ENCODE measurements around the gene MRPL39. TPM values are rescaled to one million over a fixed set of nuclear protein-coding genes. Genes with fewer than 3 reads are reported as not detected.

MRPL39 gene
- total RNA-seq, 2 experiments from 2014 or later = 45.0 to 56.9 TPM

- H3K9me3 ChIP-seq (ENCODE audit: low read length) = no peaks in the 10 kb centered on the region
- no peak for DNase-seq (ENCODE audit: low spot score)
- H3K4me2 ChIP-seq (ENCODE audit: low read length) = no peak overlapping the region
- TF ChIP-seq CTCF (conservative IDR thresholded peaks at IDR 0.05; ENCODE audit: low read length) = no peak
- no peak for TF ChIP-seq EZH2phosphoT487 (IDR thresholded peaks at IDR 0.05; ENCODE audit: borderline replicate concordance, low read depth, low read length)
- H3K79me2 ChIP-seq (ENCODE audit: insufficient read depth, low read depth, low read length) = no peaks in the 10 kb centered on the region
- no peaks in the 10 kb centered on the region for H4K20me1 ChIP-seq (ENCODE audit: insufficient read depth, low read length)
- intact Hi-C loops (cut with micrococcal nuclease; ENCODE audit: unreplicated experiment) = no loop called here
- ChIA-PET POLR2A (no interaction called here), CTCF (ENCODE audit: unreplicated experiment) (no interaction called here)
- H3K4me1 ChIP-seq (ENCODE audit: insufficient read depth, low read length, poor library complexity, severe bottlenecking) = no peaks in the 10 kb centered on the region
- H2AFZ ChIP-seq (ENCODE audit: low read length) = no peak overlapping the region
- no peaks in the 10 kb centered on the region for H3K36me3 ChIP-seq (ENCODE audit: insufficient read depth, low read length)
- BruUV-seq (replicated peaks) = no TSS peak
- no peak overlapping the region for H3K27ac ChIP-seq (ENCODE audit: low read depth, low read length, poor library complexity, severe bottlenecking)
- H3K9me2 ChIP-seq (ENCODE audit: insufficient read depth, low read length) = no peaks in the 10 kb centered on the region
- H3K4me3 ChIP-seq (ENCODE audit: low read depth, low read length, poor library complexity, severe bottlenecking) = no peak overlapping the region
Measured at GRCh38 chr21:25615880-25616279, 8.6 kb upstream of the MRPL39 start.

- POLR2A ChIA-PET = interaction anchor here (0.7 to 1.1 kb wide), 2 partner anchors 22 to 64 kb away, joined by 3 to 5 read pairs; no protein-coding TSS in a partner anchor
- intact Hi-C loops (cut with micrococcal nuclease; ENCODE audit: unreplicated experiment) = no loop called here
- TF ChIP-seq CTCF (conservative IDR thresholded peaks at IDR 0.05; ENCODE audit: low read length) (no peak), EZH2phosphoT487 (IDR thresholded peaks at IDR 0.05; ENCODE audit: borderline replicate concordance, low read depth, low read length) (no peak)
Measured at GRCh38 chr21:25614441-25614840, 7.2 kb upstream of the MRPL39 start.

GRCh38 chr21:25608044-25608737, 910 bp upstream of the MRPL39 start:
- Histone ChIP-seq H3K4me3 (ENCODE audit: low read depth, low read length, poor library complexity, severe bottlenecking) (peak overlapping the region; percentile 82), H3K9me2 (ENCODE audit: insufficient read depth, low read length) (no peaks in the 10 kb centered on the region), H3K27ac (ENCODE audit: low read depth, low read length, poor library complexity, severe bottlenecking) (no peak overlapping the region), H4K20me1 (ENCODE audit: insufficient read depth, low read length) (no peaks in the 10 kb centered on the region), H3K4me1 (ENCODE audit: insufficient read depth, low read length, poor library complexity, severe bottlenecking) (peaks cover 22% of the 10 kb centered on the region), H2AFZ (ENCODE audit: low read length) (peak overlapping the region; percentile 97), H3K4me2 (ENCODE audit: low read length) (peak overlapping the region; percentile 89), H3K79me2 (ENCODE audit: insufficient read depth, low read depth, low read length) (peaks cover 32% of the 10 kb centered on the region), H3K9me3 (ENCODE audit: low read length) (no peaks in the 10 kb centered on the region), H3K36me3 (ENCODE audit: insufficient read depth, low read length) (peaks cover 28% of the 10 kb centered on the region)
- no TSS peak for BruUV-seq (replicated peaks)
- ChIA-PET CTCF (ENCODE audit: unreplicated experiment) (interaction anchor here (0.8 to 1.2 kb wide), 3 partner anchors 29 to 126 kb away, joined by 3 to 6 read pairs (median 3); partner anchors contain the start of genes ATP5PF and GABPA), POLR2A (interaction anchor here (0.5 to 1.5 kb wide), 15 partner anchors 10 to 851 kb away, joined by 3 to 7 read pairs (median 3); partner anchors contain the start of genes ATP5PF and GABPA)
- no peak for TF ChIP-seq EZH2phosphoT487 (IDR thresholded peaks at IDR 0.05; ENCODE audit: borderline replicate concordance, low read depth, low read length)
- peak; percentile 96 for TF ChIP-seq CTCF (conservative IDR thresholded peaks at IDR 0.05; ENCODE audit: low read length)
- DNase-seq (ENCODE audit: low spot score) = peak; percentile 85
- intact Hi-C loops (cut with micrococcal nuclease; ENCODE audit: unreplicated experiment) = loop anchor here (1.0 to 5.0 kb wide), 7 partner anchors 31 to 1109 kb away; partner anchors contain the start of gene JAM2

More at GRCh38 chr21:25614441-25614840, 7.2 kb upstream of the MRPL39 start:
- H3K27ac ChIP-seq (ENCODE audit: low read depth, low read length, poor library complexity, severe bottlenecking) = no peak overlapping the region
- H3K79me2 ChIP-seq (ENCODE audit: insufficient read depth, low read depth, low read length) = no peaks in the 10 kb centered on the region
- no peaks in the 10 kb centered on the region for H3K9me2 ChIP-seq (ENCODE audit: insufficient read depth, low read length)
- no peaks in the 10 kb centered on the region for H3K4me1 ChIP-seq (ENCODE audit: insufficient read depth, low read length, poor library complexity, severe bottlenecking)
- no peak overlapping the region for H3K4me2 ChIP-seq (ENCODE audit: low read length)
- H2AFZ ChIP-seq (ENCODE audit: low read length) = no peak overlapping the region
- no peaks in the 10 kb centered on the region for H3K36me3 ChIP-seq (ENCODE audit: insufficient read depth, low read length)
- DNase-seq (ENCODE audit: low spot score) = no peak
- no peaks in the 10 kb centered on the region for H4K20me1 ChIP-seq (ENCODE audit: insufficient read depth, low read length)
- no peaks in the 10 kb centered on the region for H3K9me3 ChIP-seq (ENCODE audit: low read length)
- BruUV-seq (replicated peaks) = no TSS peak
- CTCF ChIA-PET (ENCODE audit: unreplicated experiment) = no interaction called here
- H3K4me3 ChIP-seq (ENCODE audit: low read depth, low read length, poor library complexity, severe bottlenecking) = no peak overlapping the region

All from OCI-LY7 (cell line).